Fibroblast of mammary gland (primary cell): ENCODE results near the gene SRD5A3.

Experiments
- DNase-seq: peaks from one replicate; pipeline ENCODE4 v3.0.0-alpha.2; 2010; ENCODE audit warnings: low read depth
- H3K4me3 ChIP-seq: 2 replicates; pipeline ENCODE4 v1.5.1; 2011; ENCODE audit warnings: low read depth, mild to moderate bottlenecking, low read length, moderate library complexity; ENCODE audit not compliant: control insufficient read depth
- CTCF ChIP-seq: conservative IDR thresholded peaks from 2 replicates; pipeline ENCODE4 v1.5.1; 2011; ENCODE audit warnings: low read depth, low read length, inconsistent platforms; ENCODE audit not compliant: control insufficient read depth, insufficient read depth

The SRD5A3 gene

DNA sequence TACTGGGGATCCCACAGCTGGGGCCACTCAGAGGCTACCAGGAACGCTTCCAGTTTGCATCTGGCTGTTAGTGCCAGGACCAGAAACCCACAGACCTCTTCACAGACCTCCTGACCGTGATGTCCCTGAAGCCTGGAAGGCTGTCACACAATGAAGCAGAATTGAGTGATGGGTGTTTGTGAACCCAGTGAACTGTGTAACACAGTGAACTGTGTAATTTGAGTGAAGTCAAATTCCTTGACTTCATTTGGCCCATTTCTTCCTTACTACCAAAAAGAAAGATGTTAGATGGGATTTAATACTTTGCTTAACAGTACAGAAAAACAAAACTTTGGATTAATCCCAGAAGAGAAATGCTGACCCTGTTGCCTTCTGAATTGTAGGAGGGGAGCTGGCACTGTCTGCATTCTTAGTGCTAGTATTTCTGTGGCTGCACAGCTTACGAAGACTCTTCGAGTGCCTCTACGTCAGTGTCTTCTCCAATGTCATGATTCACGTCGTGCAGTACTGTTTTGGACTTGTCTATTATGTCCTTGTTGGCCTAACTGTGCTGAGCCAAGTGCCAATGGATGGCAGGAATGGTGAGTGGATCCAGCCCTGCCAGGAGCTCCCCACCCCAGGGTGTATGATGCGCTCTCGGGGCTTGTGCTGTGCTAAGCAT, 17.8 kb downstream of the SRD5A3 start:
- peak; percentile 32 for DNase-seq
- TF ChIP-seq CTCF, result no peak
- no peak overlapping the region for H3K4me3 ChIP-seq

DNA sequence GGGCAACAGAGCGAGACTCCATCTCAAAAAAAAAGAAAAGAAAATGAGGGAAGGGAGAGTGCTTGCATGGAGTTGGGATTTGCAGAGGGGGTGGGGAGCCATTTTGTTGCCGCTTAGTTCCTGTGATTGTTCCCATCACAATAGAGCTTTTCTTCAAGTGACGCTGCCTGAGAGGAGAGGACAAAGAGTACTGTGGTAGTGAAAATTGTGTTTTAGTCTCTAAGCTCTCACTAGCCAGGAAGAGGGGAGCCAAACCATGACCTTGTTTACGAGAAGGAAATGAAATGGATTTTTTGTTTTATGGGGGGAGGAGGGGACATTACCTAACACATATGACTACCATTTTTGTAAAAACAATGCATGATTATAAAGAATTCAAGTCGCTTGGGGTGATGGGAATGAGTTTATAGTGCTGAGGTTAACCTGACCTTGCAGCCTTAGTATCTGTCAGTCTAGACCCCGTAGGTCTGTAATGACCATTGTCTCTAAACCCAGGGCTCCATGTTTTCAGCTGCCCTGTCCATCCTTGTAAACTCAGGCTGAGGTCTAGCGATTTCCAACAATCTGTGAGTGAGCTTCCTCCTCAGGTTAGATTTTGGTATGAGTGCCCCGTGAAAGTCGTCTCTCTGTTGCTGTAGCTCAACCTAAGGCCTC, 18.8 kb downstream of the SRD5A3 start:
- no peak for DNase-seq
- no peak for TF ChIP-seq CTCF
- no peak overlapping the region for H3K4me3 ChIP-seq

GRCh38 chr4:55365345-55365728, 19.3 kb downstream of the SRD5A3 start:
- no peak for TF ChIP-seq CTCF
- no peak for DNase-seq
- H3K4me3 ChIP-seq, result no peak overlapping the region

DNA sequence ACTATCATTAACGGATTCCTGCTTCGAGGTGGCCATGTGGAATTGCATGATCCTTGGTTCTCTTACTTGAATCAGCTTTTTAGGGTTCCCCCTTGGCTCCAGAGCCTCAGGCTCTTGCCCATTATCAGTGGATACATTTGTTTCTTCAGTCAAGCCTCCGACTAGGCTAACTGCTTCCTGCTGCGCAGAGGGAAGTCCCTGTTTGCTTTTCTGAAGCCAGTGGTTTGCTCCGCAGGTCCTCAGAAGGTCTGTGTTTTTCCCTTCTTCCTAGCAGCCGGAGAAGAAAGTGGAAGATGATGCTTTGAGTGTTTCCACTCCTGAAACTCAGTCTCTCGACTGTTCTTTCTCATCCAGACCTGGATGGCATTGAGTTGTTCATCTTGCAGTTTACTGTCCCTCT, 20.6 kb downstream of the SRD5A3 start:
- no peak overlapping the region for H3K4me3 ChIP-seq
- no peak for DNase-seq
- TF ChIP-seq CTCF, result no peak

DNA sequence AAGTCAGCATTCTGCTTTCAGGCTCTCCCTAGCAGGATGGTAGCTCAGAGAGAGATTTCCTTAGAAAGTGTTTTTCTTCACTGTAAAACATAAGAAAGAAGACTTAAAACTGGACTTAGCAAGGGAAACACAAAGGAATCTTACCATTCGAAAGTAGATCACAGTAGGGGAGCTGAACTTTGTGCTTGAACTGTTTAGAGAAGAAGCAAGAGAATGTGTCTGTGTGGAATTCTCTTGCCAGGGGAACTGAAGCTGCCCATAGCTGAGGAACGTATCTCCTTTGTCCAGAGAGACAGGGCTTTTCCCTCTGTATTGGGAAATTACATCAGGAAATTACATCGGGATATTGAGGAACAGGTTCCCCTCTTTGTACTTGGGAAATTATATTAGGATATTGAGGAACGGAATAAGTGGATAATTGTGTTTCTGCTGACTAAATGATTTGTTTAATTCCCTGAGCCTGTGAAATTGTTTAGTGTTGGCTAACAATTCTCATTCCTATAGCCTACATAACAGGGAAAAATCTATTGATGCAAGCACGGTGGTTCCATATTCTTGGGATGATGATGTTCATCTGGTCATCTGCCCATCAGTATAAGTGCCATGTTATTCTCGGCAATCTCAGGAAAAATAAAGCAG, 21.2 kb downstream of the SRD5A3 start:
- no peak overlapping the region for H3K4me3 ChIP-seq
- TF ChIP-seq CTCF, result no peak
- no peak for DNase-seq

- no peak for DNase-seq
- H3K4me3 ChIP-seq, result no peak overlapping the region
- no peak for TF ChIP-seq CTCF
Measured at GRCh38 chr4:55369968-55370367, 23.9 kb downstream of the SRD5A3 start.
